A673 (cell line): ENCODE data around the gene MCM3AP. TPM values are rescaled to one million over a fixed set of nuclear protein-coding genes. Genes with fewer than 3 reads are reported as not detected.

ENCODE experiments used
- BruUV-seq: library from RNA; stranded (reverse); fragments of 400-500 nt; replicated peaks from 2 replicates; lab custom pipeline; 2021; lab: Mats Ljungman, UMichigan
- CTCF ChIA-PET: fragments of 300-600 bp; sonication (Branson Sonifier 250); formaldehyde crosslinking; loops from one replicate; lab custom pipeline; 2022; ENCODE audit warnings: antibody characterized with exemption; lab: Charles Lee
- POLR2A ChIA-PET: fragments of 300-600 bp; sonication (Branson Sonifier 250); formaldehyde crosslinking; loops from one replicate; lab custom pipeline; 2022; ENCODE audit warnings: antibody characterized with exemption; ENCODE audit not compliant: low non-redundant PET; lab: Charles Lee
- DNase-seq: peaks from one replicate; pipeline ENCODE4 v3.0.0-alpha.2; 2015; ENCODE audit warnings: low spot score
- H3K27ac ChIP-seq: fragments of 200-600 bp; sonication (generic); 2 replicates; pipeline ENCODE4 v1.5.1; 2016; ENCODE audit warnings: mixed run types, low read depth, mild to moderate bottlenecking, mixed read lengths, antibody characterized with exemption, low read length; ENCODE audit not compliant: poor library complexity, severe bottlenecking
- H3K27me3 ChIP-seq: fragments of 200-600 bp; sonication (generic); replicated peaks from 2 replicates; pipeline ENCODE4 v1.6.1; 2017; ENCODE audit warnings: mixed run types, low read depth, mild to moderate bottlenecking, mixed read lengths, antibody characterized with exemption, low read length; ENCODE audit not compliant: insufficient read depth, poor library complexity
- H3K36me3 ChIP-seq: fragments of 200-600 bp; sonication (generic); 2 replicates; pipeline ENCODE4 v1.6.1; 2016; ENCODE audit warnings: mixed run types, mild to moderate bottlenecking, mixed read lengths, antibody characterized with exemption, low read length; ENCODE audit not compliant: insufficient read depth, poor library complexity, severe bottlenecking
- H3K4me1 ChIP-seq: fragments of 200-600 bp; sonication (generic); 2 replicates; pipeline ENCODE4 v1.6.1; 2017; ENCODE audit warnings: mixed run types, mild to moderate bottlenecking, mixed read lengths, antibody characterized with exemption, low read length; ENCODE audit not compliant: insufficient read depth, poor library complexity, severe bottlenecking
- H3K4me3 ChIP-seq: fragments of 200-600 bp; sonication (generic); 2 replicates; pipeline ENCODE4 v1.5.1; 2016; ENCODE audit warnings: low read depth, mixed run types, mild to moderate bottlenecking, mixed read lengths, low read length; ENCODE audit not compliant: poor library complexity, severe bottlenecking
- H3K9me3 ChIP-seq: fragments of 200-600 bp; sonication (generic); 2 replicates; pipeline ENCODE4 v1.6.1; 2016; ENCODE audit warnings: mixed run types, low read depth, mild to moderate bottlenecking, mixed read lengths, antibody characterized with exemption, low read length; ENCODE audit not compliant: poor library complexity, severe bottlenecking
- CTCF ChIP-seq: fragments of 300-800, 200-600 bp; sonication (generic); conservative IDR thresholded peaks from 2 replicates; pipeline ENCODE4 v1.5.1; 2017; ENCODE audit warnings: low read depth, mild to moderate bottlenecking, antibody characterized with exemption, low read length, moderate library complexity, mixed read lengths
- EZH2 ChIP-seq: fragments of 200-600 bp; sonication (generic); IDR thresholded peaks from 2 replicates; pipeline ENCODE4 v1.6.1; 2017; ENCODE audit warnings: borderline replicate concordance, low read depth, mild to moderate bottlenecking, mixed read lengths, antibody characterized with exemption, low read length; ENCODE audit not compliant: poor library complexity, severe bottlenecking
- intact Hi-C: fragments of 100-400 bp; cut with micrococcal nuclease; formaldehyde crosslinking; loops from one replicate; pipeline ENCODE4 v1.10.0; 2022; ENCODE audit not compliant: unreplicated experiment
- total RNA-seq: library from RNA; stranded (reverse); gene quantifications from 2 replicates; pipeline ENCODE4 v1.2.3, GENCODE V29; 2021

Gene MCM3AP
- total RNA-seq, 1 experiment from 2014 or later = 121 TPM

GRCh38 chr21:46255166-46255565 is 30.2 kb downstream of the MCM3AP start:
- no TSS peak for BruUV-seq
- no peak overlapping the region for H3K27ac ChIP-seq
- H3K9me3 ChIP-seq = no peaks in the 10 kb centered on the region
- intact Hi-C loops = no loop called here
- CTCF ChIA-PET = interaction anchor here (0.6 kb wide), 1 partner anchor 18 kb away, joined by 10 read pairs; no protein-coding TSS in a partner anchor
- no peaks in the 10 kb centered on the region for H3K4me1 ChIP-seq
- H3K4me3 ChIP-seq = no peak overlapping the region
- peaks cover 88% of the 10 kb centered on the region for H3K36me3 ChIP-seq
- H3K27me3 ChIP-seq = no peaks in the 10 kb centered on the region
- no peak for DNase-seq
- no peak for TF ChIP-seq CTCF
- TF ChIP-seq EZH2 = no peak
- POLR2A ChIA-PET = interaction anchor here (0.7 kb wide), 1 partner anchor 332 kb away, joined by 3 read pairs; no protein-coding TSS in a partner anchor

GRCh38 chr21:46254208-46254975 is 31.0 kb downstream of the MCM3AP start:
- BruUV-seq = no TSS peak
- Histone ChIP-seq H3K4me3 (no peak overlapping the region), H3K27ac (peak overlapping the region; percentile 53), H3K36me3 (peaks cover 92% of the 10 kb centered on the region), H3K27me3 (no peaks in the 10 kb centered on the region), H3K9me3 (no peaks in the 10 kb centered on the region), H3K4me1 (no peaks in the 10 kb centered on the region)
- DNase-seq = peak; percentile 17
- ChIA-PET CTCF (no interaction called here), POLR2A (no interaction called here)
- TF ChIP-seq EZH2 = no peak
- TF ChIP-seq CTCF = no peak
- intact Hi-C loops = no loop called here

- intact Hi-C loops = no loop called here
- Histone ChIP-seq H3K4me1 (no peaks in the 10 kb centered on the region), H3K4me3 (no peak overlapping the region), H3K27me3 (no peaks in the 10 kb centered on the region), H3K36me3 (peaks cover 94% of the 10 kb centered on the region), H3K9me3 (no peaks in the 10 kb centered on the region), H3K27ac (peak overlapping the region; percentile 53)
- CTCF ChIA-PET = no interaction called here
- POLR2A ChIA-PET = no interaction called here
- TF ChIP-seq EZH2 (no peak), CTCF (no peak)
- BruUV-seq = no TSS peak
- peak; percentile 52 for DNase-seq
These were observed 31.7 kb downstream of the MCM3AP start for GRCh38 chr21:46253610-46254124.
